PC-3 (cell line): ENCODE results near the gene APOF.

Source experiments
- EZH2 ChIP-seq: fragments of 300-600 bp; sonication (generic); IDR thresholded peaks from one replicate; pipeline ENCODE4 v1.6.1; 2017; ENCODE audit warnings: antibody characterized with exemption, mild to moderate bottlenecking, low read length; ENCODE audit not compliant: unreplicated experiment
- EZH2phosphoT487 ChIP-seq: fragments of 300-600 bp; sonication (generic); IDR thresholded peaks from 2 replicates; pipeline ENCODE4 v1.6.1; 2018; ENCODE audit warnings: mild to moderate bottlenecking, antibody characterized with exemption, low read length, borderline replicate concordance
- TF ChIP-seq, protein P1 (sequence below): fragments of 300-600 bp; sonication (generic); conservative IDR thresholded peaks from 2 replicates; pipeline ENCODE4 v1.5.1; 2017; ENCODE audit warnings: antibody characterized with exemption, low read depth, mild to moderate bottlenecking, low read length

DNA sequence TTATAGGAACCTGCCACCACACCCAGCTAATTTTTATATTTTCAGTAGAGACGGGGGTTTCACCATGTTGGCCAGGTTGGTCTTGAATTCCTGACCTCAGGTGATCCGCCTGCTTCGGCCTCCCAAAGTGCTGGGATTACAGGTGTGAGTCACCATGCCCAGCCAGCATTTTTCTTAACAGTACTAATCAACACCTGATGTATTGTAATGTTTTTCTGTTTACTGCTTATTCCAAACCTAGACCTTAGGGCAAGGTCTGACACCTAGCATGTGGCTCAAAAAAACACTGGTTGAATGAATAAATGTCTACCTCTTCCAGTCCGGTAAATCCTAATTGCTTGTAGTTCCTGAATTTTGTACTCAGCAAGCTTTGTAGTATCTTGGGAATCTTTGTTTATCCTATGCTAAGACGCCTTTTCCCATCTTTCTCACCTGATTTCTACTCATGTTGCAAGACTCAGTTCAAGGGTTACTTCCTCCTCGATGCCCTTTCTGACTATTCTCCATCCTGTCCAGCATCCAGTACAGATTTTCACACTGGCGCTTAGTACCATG is 31.6 kb downstream of the APOF start:
- TF ChIP-seq, protein P1, sequence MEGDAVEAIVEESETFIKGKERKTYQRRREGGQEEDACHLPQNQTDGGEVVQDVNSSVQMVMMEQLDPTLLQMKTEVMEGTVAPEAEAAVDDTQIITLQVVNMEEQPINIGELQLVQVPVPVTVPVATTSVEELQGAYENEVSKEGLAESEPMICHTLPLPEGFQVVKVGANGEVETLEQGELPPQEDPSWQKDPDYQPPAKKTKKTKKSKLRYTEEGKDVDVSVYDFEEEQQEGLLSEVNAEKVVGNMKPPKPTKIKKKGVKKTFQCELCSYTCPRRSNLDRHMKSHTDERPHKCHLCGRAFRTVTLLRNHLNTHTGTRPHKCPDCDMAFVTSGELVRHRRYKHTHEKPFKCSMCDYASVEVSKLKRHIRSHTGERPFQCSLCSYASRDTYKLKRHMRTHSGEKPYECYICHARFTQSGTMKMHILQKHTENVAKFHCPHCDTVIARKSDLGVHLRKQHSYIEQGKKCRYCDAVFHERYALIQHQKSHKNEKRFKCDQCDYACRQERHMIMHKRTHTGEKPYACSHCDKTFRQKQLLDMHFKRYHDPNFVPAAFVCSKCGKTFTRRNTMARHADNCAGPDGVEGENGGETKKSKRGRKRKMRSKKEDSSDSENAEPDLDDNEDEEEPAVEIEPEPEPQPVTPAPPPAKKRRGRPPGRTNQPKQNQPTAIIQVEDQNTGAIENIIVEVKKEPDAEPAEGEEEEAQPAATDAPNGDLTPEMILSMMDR, result no peak
- TF ChIP-seq EZH2phosphoT487 (no peak), EZH2 (no peak)
